ENCODE data around the gene RIN3.

Gene RIN3

DNA sequence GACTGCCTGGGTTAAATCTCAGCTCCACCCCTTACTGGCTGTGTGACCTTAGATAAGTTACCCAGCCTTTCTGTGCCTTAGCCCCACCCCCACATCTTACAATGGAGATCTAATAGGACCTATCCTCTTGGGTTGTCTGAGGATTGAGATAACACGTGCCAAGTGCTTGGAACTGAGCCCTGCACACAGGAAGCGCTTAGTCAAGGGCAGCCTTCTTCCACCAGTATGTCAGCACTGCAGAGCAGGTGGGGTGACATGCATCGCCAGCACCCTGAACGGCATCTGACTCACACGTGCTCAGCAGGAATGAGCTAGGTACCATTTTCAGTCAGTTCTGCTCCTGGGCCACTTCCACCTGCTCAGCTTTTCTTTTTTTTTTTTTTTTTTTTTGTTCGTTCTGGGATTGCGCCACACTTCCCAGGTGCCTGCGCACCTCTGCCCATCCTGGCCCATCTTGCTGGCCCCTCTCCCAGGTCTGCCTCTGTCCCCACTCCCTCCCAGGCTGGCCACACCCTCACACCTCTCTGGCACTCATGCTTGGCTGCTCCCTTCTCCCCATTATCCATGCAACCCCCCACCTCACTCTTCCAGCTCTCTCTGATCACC, 215.3 kb downstream of the RIN3 start:
- FAIRE-seq, result no peak

DNA sequence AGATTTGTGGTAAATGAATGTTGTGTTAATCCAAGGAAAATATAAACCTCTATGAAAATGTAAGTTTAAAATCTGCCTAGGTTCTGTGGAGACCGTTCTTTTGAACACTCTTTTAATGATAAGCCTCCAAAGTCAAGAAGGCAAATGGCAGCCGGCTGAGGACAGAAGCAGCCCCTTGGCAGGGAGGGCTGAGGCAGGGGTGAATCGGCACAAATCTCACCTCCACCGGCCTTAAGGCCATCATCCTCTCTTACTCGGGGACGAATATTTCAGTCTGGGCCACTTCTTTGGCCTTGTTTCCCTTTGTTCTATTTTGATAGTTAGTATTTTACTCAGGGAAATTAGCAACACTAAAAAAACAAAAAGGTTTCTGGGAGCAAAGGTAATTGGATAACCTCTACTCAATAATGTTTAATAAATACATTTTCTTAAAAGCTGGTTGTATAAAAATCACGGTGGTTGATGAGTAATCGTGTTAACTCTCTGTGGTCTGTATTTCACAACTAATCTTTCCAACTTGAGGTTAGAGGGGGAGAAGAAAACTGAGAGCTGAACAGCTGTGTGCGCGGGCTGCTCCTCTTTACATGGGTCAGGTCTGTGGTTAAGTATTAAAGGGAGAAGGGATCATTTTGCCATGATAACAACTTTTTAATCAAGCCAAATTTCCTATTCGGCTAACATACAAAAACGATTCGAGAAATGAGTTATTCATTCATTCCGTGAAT, 216.2 kb downstream of the RIN3 start:
- FAIRE-seq, result no peak

DNA sequence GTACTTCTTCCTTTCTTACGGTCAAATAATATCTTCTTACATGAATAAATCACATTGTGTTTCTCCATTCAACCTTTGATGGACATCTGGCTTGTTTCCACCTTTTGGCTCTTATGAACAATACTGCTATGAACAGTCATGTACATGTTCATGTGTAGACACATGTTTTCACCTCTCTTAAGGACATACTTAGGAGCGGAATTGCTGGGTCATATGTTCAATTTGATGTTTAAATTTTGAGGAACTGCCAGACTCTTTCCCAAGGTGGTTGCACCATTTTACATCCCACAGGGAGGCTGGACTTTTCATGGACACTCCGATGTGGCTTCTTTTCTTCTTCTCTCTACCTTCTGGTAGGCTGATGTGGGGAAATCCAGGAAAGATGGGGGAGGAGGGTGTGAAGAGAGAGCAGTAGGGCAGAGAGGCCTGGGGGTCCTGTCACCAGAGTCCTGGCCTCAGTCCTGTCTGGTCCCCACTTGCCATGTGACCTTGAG, 218.1 kb downstream of the RIN3 start:
- no peak for FAIRE-seq

DNA sequence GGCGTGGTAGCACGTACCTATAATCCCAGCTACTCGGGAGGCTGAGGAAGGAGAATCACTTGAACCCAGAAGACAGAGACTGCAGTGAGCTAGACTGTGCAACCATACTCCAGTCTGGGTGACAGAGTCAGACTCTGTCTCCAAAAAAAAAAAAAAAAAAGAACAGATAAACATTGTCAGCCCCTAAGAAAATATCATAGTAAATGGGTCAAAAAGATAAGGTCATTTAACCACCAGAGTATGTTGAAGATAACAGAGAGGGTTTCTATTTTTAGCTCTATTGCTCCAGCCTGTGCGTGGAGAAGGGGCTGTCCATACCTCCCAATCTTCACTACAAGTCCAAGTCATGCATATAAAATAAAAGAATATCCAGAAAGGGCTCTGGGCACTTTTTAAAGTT, 219.4 kb downstream of the RIN3 start:
- FAIRE-seq, result no peak

DNA sequence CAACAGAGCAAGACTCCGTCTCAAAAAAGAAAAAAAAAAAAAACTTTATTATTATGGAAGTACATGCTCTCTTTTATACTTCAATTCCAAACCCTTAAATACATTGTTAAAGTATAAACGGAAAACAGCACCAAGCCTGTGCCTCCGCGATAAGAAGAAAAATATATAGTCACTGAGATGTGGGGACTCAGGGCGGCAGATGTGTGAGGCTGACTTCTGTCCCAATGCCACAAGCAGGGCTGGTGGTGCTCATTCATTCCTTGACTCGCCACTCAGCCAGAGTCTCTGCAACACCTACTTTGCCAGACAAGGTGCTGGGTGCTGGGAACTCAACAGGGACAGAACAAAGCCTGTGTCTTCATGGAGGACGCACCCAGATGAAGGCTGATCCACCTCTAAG, 221.0 kb downstream of the RIN3 start:
- FAIRE-seq, result no peak

DNA sequence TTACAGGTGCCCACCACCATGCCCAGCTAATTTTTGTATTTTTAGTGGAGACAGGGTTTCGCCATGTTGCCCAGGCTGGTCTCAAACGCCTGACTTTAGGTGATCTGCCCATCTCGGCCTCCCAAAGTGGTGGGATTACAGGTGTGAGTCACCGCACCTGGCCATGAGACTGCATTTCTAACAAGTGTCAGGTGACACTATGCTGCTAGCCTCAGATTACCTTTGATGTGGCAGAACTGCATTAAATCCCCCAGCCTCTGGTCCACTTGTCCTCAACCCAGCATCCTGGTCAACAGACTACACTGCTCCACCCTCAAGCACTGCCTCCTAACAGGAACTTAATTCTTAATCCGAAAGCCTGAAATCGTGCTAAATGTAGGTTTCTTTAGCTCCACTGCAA, 221.8 kb downstream of the RIN3 start:
- FAIRE-seq, result no peak

- no peak for FAIRE-seq
Measured at GRCh38 chr14:92737206-92737605, 223.6 kb downstream of the RIN3 start.

DNA sequence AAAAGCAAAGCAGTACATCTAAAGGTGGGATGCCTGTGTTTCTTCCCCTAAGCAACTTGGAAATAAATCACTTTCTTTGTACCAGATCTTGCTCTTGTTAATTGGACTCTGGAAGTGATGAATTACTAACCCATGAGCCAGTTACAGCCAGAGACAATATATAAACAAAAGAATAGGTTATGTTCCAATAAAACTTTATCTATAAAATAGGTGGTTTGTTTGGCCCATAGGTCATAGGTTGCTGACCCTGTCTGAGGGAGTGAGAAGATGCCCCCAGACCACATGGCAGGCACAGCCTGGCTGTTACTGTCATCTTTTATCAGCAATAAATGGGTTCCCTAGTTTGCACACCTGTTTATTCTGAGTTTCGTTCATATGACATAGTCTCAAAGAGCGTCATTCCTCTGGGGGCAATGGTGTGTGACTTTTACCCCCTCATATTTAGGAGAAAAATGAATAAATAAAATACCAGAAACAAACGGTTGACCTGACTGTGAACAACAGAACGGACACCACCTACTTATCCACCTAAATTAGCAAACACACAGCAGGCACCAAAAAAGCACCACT, 224.1 kb downstream of the RIN3 start:
- FAIRE-seq, result no peak
